SU-DHL-6 (cell line): ENCODE results near the gene FOXO3.
"Not testable (repeated sequence)": the region's sequence is repeated elsewhere in the genome, so short reads cannot be mapped to it uniquely, and the experiment has no call there.

Experiments used
- H2AFZ ChIP-seq: fragments of 200-600 bp; sonication (generic); 2 replicates; pipeline ENCODE4 v1.6.1; 2014; ENCODE audit warnings: low read depth, mild to moderate bottlenecking, moderate library complexity, mixed read lengths, antibody characterized with exemption, low read length; ENCODE audit not compliant: severe bottlenecking
- H3F3A ChIP-seq: fragments of 200-600 bp; shearing (Covaris generic); 2 replicates; pipeline ENCODE4 v1.6.0; 2016; ENCODE audit warnings: antibody characterized with exemption, mild to moderate bottlenecking; ENCODE audit not compliant: insufficient read depth
- H3K27ac ChIP-seq: fragments of 200-600 bp; sonication (generic); 2 replicates; pipeline ENCODE4 v1.5.1; 2016; ENCODE audit warnings: low read depth, mild to moderate bottlenecking, low read length, moderate library complexity, mixed read lengths
- H3K27me3 ChIP-seq: fragments of 200-600 bp; sonication (generic), shearing (Covaris generic); 2 replicates; pipeline ENCODE4 v1.6.0; 2014; ENCODE audit warnings: mild to moderate bottlenecking, low read length
- H3K36me3 ChIP-seq: fragments of 200-600 bp; sonication (generic); 2 replicates; pipeline ENCODE4 v1.6.1; 2014; ENCODE audit warnings: mild to moderate bottlenecking, low read length, mixed read lengths
- H3K4me2 ChIP-seq: fragments of 300-600, 200-600 bp; shearing (Covaris generic), sonication (generic); 2 replicates; pipeline ENCODE4 v1.6.0; 2014; ENCODE audit warnings: low read length, low read depth, mild to moderate bottlenecking; ENCODE audit not compliant: poor library complexity, severe bottlenecking
- H3K4me3 ChIP-seq: fragments of 200-600 bp; sonication (generic); 2 replicates; pipeline ENCODE4 v1.5.1; 2014; ENCODE audit warnings: antibody characterized with exemption, low read length, mild to moderate bottlenecking, mixed read lengths; ENCODE audit not compliant: insufficient read depth, poor library complexity, severe bottlenecking
- H3K79me2 ChIP-seq: fragments of 200-600 bp; sonication (generic); 2 replicates; pipeline ENCODE4 v1.6.1; 2014; ENCODE audit warnings: mild to moderate bottlenecking, low read length, moderate library complexity; ENCODE audit not compliant: insufficient read depth
- H3K9ac ChIP-seq: fragments of 200-600 bp; sonication (generic); 2 replicates; pipeline ENCODE4 v1.7.0; 2014; ENCODE audit warnings: mild to moderate bottlenecking, low read length
- H3K9me2 ChIP-seq: fragments of 200-600 bp; sonication (generic); replicated peaks from 2 replicates; pipeline ENCODE4 v1.6.1; 2014; ENCODE audit warnings: low read length; ENCODE audit not compliant: insufficient read depth
- H3K9me3 ChIP-seq: fragments of 200-600 bp; sonication (generic); 2 replicates; pipeline ENCODE4 v1.6.1; 2014; ENCODE audit warnings: low read length, mixed read lengths; ENCODE audit not compliant: insufficient read depth
- H4K20me1 ChIP-seq: fragments of 200-600 bp; sonication (generic); 2 replicates; pipeline ENCODE4 v1.6.1; 2014; ENCODE audit warnings: low read depth, mild to moderate bottlenecking, antibody characterized with exemption, low read length, moderate library complexity, mixed read lengths
- EZH2phosphoT487 ChIP-seq: fragments of 200-600 bp; sonication (generic), shearing (Covaris generic); conservative IDR thresholded peaks from 2 replicates; pipeline ENCODE4 v1.6.1; 2018; ENCODE audit warnings: mild to moderate bottlenecking, antibody characterized with exemption, low read length, moderate library complexity, mixed read lengths
- TF ChIP-seq, protein P1 (sequence below): fragments of 200-600 bp; sonication (generic); IDR thresholded peaks from one replicate; pipeline ENCODE4 v1.5.1; 2017; ENCODE audit warnings: antibody characterized with exemption, mild to moderate bottlenecking, low read length, moderate library complexity; ENCODE audit not compliant: insufficient read depth, poor library complexity, severe bottlenecking

The FOXO3 gene

DNA sequence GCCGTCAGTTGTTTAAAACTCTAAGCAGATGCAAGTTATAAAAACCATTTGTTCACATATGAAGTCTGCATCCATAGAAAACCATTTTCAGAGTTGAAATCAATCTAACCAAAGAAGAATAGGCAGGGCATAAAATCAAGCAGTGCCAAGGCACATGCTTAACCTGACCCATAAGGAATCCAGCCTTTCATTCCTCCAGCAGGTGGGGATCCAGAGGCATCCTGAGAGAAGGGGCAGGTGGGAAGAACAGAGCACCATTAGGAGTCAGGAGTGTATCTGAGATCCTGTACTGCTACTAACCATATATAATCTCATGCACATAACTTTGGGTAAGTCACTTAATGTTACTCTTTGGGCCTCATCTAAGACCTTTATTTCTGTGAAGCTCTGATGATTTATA lies 29.4 kb upstream of the FOXO3 start:
- no peak for TF ChIP-seq EZH2phosphoT487
- TF ChIP-seq, protein P1, sequence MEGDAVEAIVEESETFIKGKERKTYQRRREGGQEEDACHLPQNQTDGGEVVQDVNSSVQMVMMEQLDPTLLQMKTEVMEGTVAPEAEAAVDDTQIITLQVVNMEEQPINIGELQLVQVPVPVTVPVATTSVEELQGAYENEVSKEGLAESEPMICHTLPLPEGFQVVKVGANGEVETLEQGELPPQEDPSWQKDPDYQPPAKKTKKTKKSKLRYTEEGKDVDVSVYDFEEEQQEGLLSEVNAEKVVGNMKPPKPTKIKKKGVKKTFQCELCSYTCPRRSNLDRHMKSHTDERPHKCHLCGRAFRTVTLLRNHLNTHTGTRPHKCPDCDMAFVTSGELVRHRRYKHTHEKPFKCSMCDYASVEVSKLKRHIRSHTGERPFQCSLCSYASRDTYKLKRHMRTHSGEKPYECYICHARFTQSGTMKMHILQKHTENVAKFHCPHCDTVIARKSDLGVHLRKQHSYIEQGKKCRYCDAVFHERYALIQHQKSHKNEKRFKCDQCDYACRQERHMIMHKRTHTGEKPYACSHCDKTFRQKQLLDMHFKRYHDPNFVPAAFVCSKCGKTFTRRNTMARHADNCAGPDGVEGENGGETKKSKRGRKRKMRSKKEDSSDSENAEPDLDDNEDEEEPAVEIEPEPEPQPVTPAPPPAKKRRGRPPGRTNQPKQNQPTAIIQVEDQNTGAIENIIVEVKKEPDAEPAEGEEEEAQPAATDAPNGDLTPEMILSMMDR, result no peak
- no peaks in the 10 kb centered on the region for H3K9me3 ChIP-seq
- H3F3A ChIP-seq, result no peaks in the 10 kb centered on the region
- H3K4me2 ChIP-seq, result no peak overlapping the region
- no peak overlapping the region for H2AFZ ChIP-seq
- no peaks in the 10 kb centered on the region for H3K79me2 ChIP-seq
- no peak overlapping the region for H3K9ac ChIP-seq
- no peak overlapping the region for H3K27ac ChIP-seq
- no peak overlapping the region for H3K4me3 ChIP-seq
- no peaks in the 10 kb centered on the region for H3K9me2 ChIP-seq
- no peaks in the 10 kb centered on the region for H4K20me1 ChIP-seq
- H3K36me3 ChIP-seq, result no peaks in the 10 kb centered on the region
- no peaks in the 10 kb centered on the region for H3K27me3 ChIP-seq

DNA sequence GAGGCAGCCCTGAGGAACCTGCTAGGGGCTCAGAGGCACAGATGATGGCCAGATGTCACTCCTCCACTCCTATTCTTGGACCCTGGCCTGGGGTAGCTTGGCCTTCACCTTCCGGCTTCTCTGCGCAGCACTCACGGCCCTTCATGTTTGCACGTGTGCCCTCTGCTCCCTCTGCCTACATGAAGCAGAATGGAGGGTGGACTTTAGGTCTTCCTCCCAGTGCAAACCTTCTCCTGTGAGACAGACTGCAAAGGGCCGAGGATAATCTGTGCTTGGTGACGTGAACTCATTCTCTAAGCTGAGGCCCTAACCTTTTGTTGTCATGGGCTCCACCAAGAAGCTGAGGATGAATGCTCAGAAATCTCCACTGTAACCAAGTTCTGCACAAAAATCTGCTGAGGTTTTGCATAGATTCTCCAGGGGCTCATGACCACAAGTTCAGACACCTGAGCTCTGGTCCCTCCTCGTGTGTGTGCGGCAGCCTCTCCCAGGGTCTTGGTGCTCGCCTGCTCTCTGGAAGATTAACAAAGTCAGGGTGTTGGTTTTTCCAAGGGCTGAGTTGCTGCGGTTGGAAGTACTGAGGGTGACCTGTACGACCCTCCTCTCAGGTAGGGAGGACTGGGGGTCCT lies 25.5 kb upstream of the FOXO3 start:
- H3K79me2 ChIP-seq, result no peaks in the 10 kb centered on the region
- H3K9me2 ChIP-seq, result no peaks in the 10 kb centered on the region
- H3K4me3 ChIP-seq, result no peak overlapping the region
- H3K9ac ChIP-seq, result no peak overlapping the region
- H3K4me2 ChIP-seq, result no peak overlapping the region
- no peak overlapping the region for H3K27ac ChIP-seq
- no peaks in the 10 kb centered on the region for H3K27me3 ChIP-seq
- no peaks in the 10 kb centered on the region for H3K36me3 ChIP-seq
- H2AFZ ChIP-seq, result no peak overlapping the region
- TF ChIP-seq EZH2phosphoT487, result no peak
- TF ChIP-seq, protein P1, result no peak
- H3F3A ChIP-seq, result no peaks in the 10 kb centered on the region
- no peaks in the 10 kb centered on the region for H3K9me3 ChIP-seq
- H4K20me1 ChIP-seq, result no peaks in the 10 kb centered on the region

DNA sequence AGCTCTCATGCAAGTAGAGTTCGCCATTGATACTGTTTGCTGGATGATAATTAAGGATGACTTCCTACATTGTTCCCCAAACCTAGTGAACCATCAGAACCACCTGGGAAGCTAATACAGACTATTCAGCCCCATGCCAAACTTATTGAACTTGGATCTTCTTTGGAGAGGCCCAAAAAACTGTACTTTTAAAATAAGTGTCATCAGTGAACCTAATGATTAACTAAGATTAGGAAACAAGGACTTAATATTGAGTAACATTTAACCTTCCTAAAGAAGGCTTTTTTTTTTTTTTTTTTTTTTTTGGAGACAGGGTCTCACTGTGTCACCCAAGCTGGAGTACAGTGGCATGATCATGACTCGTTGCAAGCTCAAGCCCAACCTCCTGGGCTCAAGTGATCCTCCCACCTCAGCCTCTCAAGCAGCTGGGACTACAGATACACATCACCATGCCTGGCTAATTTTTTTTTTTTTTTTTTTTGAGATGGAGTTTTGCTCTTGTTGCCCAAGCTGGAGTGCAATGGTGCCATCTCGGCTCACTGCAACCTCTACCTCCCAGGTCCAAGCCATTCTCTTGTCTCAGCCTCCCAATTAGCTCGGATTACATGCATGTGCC lies 24.7 kb upstream of the FOXO3 start:
- not testable (repeated sequence) for H3K9me3 ChIP-seq, H3K36me3 ChIP-seq, H3K9ac ChIP-seq, H3K4me2 ChIP-seq, H3K79me2 ChIP-seq, H4K20me1 ChIP-seq, H3F3A ChIP-seq, H3K4me3 ChIP-seq, H3K9me2 ChIP-seq, H2AFZ ChIP-seq, H3K27me3 ChIP-seq, H3K27ac ChIP-seq
